Measurements from ENCODE around the gene USP10. TPM values are rescaled to one million over a fixed set of nuclear protein-coding genes. Genes with fewer than 3 reads are reported as not detected.

The USP10 gene, protein sequence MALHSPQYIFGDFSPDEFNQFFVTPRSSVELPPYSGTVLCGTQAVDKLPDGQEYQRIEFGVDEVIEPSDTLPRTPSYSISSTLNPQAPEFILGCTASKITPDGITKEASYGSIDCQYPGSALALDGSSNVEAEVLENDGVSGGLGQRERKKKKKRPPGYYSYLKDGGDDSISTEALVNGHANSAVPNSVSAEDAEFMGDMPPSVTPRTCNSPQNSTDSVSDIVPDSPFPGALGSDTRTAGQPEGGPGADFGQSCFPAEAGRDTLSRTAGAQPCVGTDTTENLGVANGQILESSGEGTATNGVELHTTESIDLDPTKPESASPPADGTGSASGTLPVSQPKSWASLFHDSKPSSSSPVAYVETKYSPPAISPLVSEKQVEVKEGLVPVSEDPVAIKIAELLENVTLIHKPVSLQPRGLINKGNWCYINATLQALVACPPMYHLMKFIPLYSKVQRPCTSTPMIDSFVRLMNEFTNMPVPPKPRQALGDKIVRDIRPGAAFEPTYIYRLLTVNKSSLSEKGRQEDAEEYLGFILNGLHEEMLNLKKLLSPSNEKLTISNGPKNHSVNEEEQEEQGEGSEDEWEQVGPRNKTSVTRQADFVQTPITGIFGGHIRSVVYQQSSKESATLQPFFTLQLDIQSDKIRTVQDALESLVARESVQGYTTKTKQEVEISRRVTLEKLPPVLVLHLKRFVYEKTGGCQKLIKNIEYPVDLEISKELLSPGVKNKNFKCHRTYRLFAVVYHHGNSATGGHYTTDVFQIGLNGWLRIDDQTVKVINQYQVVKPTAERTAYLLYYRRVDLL
- total RNA-seq, result 50.3 and 52.5 TPM in 2 replicates

DNA sequence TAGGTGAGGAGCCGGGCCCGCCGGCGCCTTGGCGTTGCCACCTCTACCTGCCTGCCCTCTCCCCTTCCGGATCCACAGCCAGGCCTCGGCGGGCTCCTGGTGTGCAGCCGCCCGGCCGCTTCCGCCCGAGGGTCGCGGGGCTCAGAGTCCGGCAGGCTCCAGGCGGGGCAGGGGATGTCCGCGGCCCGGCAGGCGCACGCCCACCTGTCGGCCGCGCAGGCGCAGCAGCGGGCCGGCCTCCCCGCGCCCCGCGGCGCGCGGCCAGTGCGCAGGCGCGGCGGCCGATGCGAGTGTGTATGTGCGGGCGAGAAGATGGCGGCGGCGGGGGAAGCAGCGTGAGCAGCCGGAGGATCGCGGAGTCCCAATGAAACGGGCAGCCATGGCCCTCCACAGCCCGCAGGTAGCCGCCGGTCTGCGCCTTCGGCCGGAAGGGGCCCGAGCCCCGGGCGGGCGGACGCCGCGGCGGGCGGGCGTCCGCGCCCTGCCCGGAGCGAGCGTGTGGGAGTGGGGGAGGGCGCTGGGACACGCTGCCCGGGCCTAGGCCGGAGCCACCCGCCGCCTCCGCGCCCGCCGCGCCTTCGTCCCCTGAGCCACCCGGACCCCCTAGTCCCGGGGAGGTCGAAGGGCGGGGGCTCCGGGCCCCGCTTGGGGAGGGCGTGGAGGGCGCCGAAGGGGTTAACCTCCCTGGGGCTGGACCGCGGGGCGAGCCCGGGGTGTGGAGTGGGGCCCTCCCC lies at the start of gene USP10:
USP10 (plus strand) TSS at position 289 of the 734 bp plus-strand sequence; CDS start at position 380, 91 bp downstream.

DNA sequence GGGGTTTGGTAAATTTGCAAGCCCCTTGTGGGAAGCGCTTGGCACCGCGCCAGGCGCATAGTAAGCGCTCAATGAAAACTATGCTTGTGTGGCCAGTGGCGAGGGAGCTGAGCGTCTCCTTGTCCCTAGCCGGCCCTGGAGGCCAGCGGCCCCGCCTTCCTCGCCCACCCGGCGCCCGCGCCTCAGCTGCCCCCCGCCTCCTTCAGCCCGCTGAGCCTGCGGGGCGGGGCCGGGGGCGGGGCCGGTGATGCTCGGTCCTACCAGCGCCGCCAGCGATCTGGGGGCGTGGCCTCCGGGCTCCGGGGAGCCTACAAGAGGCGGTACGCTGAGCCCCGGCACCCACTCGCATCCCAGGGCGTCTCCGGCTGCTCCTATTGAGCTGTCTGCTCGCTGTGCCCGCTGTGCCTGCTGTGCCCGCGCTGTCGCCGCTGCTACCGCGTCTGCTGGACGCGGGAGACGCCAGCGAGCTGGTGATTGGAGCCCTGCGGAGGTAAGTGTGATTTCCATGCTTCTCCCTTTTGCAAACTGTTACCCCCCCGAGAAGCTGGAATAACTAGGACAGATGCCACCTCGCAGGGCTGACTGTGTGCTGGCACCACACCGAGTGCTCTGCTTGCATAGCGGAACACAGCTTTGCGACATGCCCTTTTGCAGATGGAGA lies 120.0 kb downstream of the USP10 start, which contains the start of gene CRISPLD2:
CRISPLD2 (plus strand) TSS at position 342 of the 661 bp plus-strand sequence. CDS start 18,511 bp downstream, outside the sequence.

Other genes starting within 250 kb of the USP10 start
- gene MEAK7, start 195.3 kb upstream of the USP10 start, total RNA-seq, result 36.0 and 41.1 TPM in 2 replicates
- 292 and 318 TPM in 2 replicates for gene COTL1, start 81.9 kb upstream of the USP10 start, total RNA-seq
- 39.9 and 43.8 TPM in 2 replicates for gene KLHL36, start 51.5 kb upstream of the USP10 start, total RNA-seq
- gene CRISPLD2, start 120.0 kb downstream of the USP10 start, total RNA-seq, result 65.7 and 68.6 TPM in 2 replicates